OCI-LY1 (cell line): ENCODE data around the gene COA5.

Experiments
- EZH2 ChIP-seq: fragments of 200-600 bp; sonication (generic), shearing (Covaris generic); IDR thresholded peaks from 2 replicates; pipeline ENCODE4 v1.8.0; 2017; ENCODE audit warnings: borderline replicate concordance, mixed run types, mild to moderate bottlenecking, antibody characterized with exemption, low read length, moderate library complexity, mixed read lengths
- TF ChIP-seq, protein P1 (sequence below): fragments of 200-600 bp; sonication (generic), shearing (Covaris generic); IDR thresholded peaks from 2 replicates; pipeline ENCODE4 v1.5.1; 2017; ENCODE audit warnings: mild to moderate bottlenecking, antibody characterized with exemption, low read length, moderate library complexity, mixed read lengths

DNA sequence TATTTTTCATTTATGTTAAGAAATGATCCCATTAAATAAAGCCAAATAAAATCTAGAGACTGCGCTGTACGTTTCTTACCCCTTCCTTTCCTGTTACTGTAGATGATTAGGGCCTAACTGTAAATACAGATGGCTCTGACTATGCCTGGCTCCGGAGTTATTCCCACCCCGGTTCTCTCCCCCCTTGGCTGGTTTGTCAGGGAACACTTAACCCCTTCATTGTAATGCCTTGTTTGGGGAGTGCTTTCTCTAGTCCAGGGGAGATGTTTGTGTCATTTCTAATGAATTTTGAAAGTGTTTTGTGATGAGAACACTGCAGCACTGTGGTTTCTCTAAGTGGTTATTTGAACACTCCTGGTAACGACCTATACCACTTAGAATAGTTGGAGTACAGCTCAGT, 8.8 kb upstream of the COA5 start:
- TF ChIP-seq, protein P1, sequence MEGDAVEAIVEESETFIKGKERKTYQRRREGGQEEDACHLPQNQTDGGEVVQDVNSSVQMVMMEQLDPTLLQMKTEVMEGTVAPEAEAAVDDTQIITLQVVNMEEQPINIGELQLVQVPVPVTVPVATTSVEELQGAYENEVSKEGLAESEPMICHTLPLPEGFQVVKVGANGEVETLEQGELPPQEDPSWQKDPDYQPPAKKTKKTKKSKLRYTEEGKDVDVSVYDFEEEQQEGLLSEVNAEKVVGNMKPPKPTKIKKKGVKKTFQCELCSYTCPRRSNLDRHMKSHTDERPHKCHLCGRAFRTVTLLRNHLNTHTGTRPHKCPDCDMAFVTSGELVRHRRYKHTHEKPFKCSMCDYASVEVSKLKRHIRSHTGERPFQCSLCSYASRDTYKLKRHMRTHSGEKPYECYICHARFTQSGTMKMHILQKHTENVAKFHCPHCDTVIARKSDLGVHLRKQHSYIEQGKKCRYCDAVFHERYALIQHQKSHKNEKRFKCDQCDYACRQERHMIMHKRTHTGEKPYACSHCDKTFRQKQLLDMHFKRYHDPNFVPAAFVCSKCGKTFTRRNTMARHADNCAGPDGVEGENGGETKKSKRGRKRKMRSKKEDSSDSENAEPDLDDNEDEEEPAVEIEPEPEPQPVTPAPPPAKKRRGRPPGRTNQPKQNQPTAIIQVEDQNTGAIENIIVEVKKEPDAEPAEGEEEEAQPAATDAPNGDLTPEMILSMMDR, result no peak
- TF ChIP-seq EZH2, result no peak
